ENCODE data around the gene ADCY3. TPM values are rescaled to one million over a fixed set of nuclear protein-coding genes. Genes with fewer than 3 reads are reported as not detected.

The ADCY3 gene
- total RNA-seq, 2 experiments from 2014 or later, result 28.1 to 31.4 TPM

DNA sequence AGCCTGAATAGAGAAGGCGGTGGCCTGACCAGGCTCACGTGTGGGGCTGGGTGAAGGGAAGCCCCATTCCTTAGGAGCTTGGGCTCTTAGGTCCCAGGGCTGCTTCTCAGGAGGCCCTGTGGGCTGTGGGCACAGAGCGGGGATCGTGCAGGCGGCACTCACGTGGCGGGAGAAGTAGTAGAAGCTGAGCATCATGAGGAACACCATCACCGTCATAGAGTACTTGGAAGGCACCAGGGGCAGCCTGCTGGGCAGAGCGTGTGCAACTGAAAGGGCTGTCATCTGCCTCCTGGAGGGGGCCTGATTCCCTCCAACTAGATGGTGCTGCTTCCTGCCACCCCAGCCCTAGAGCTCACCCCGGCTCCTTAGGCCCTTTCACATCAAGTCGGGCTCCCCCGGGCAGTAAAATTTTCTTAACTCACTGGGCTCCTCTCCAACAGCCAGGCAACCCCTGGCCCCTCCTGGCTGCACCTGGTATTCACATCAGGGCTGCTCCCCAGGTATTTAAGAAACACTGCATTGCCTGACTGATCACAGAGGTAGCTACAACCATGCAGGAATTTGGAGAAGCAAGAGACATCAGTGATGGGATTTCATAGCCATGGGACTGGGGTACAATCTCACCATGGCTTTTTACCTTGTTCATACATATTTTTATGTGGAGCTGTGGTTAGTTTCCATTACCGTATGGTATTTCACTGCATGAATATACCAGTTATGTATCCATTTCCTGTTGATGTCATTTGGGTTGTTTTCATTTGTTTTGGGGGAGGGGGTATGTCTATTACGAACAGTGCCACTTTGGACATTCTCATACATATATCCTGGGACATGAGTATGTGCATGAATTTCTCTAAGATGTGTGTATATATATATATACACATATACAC lies 93.9 kb downstream of the ADCY3 start:
- Histone ChIP-seq H3K27ac (ENCODE audit: low read depth in 1 of 2, low read length in 2 of 2) (peak overlapping the region in 1 of 2 donors; percentile 64), H3K4me3 (ENCODE audit: low read length) (no peak overlapping the region), H3K27me3 (ENCODE audit: control insufficient read depth in 1 of 2, insufficient read depth in 2 of 2, low read length in 2 of 2) (no peaks in the 10 kb centered on the region), H3K9me3 (ENCODE audit: control insufficient read depth in 1 of 2, insufficient read depth in 1 of 2, low read length in 2 of 2) (no peaks in the 10 kb centered on the region), H3K36me3 (ENCODE audit: insufficient read depth, low read length) (peaks cover 17% of the 10 kb centered on the region), H3K4me1 (ENCODE audit: insufficient read depth, low read length) (peaks cover 15% of the 10 kb centered on the region)
- ATAC-seq (ENCODE audit: poor library complexity), result peak; percentile 20
- Mint-ChIP-seq H3K27me3 (no peaks in the 10 kb centered on the region), H3K4me1 (ENCODE audit: low read depth) (peaks cover 22% of the 10 kb centered on the region), H3K27ac (peak overlapping the region; percentile 7), H3K9me3 (no peaks in the 10 kb centered on the region), H3K4me3 (no peak overlapping the region), H3K36me3 (ENCODE audit: low read depth) (peaks cover 13% of the 10 kb centered on the region)
- POLR2A ChIA-PET, result interaction anchor here (1.9 to 3.1 kb wide), 2 partner anchors 33 to 404 kb away, joined by 4 to 6 read pairs; partner anchors contain the start of genes CENPO and PTRHD1
- TF ChIP-seq, protein P1, sequence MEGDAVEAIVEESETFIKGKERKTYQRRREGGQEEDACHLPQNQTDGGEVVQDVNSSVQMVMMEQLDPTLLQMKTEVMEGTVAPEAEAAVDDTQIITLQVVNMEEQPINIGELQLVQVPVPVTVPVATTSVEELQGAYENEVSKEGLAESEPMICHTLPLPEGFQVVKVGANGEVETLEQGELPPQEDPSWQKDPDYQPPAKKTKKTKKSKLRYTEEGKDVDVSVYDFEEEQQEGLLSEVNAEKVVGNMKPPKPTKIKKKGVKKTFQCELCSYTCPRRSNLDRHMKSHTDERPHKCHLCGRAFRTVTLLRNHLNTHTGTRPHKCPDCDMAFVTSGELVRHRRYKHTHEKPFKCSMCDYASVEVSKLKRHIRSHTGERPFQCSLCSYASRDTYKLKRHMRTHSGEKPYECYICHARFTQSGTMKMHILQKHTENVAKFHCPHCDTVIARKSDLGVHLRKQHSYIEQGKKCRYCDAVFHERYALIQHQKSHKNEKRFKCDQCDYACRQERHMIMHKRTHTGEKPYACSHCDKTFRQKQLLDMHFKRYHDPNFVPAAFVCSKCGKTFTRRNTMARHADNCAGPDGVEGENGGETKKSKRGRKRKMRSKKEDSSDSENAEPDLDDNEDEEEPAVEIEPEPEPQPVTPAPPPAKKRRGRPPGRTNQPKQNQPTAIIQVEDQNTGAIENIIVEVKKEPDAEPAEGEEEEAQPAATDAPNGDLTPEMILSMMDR (IDR thresholded peaks at IDR 0.05), result no peak
- intact Hi-C loops (cut with DNase I, micrococcal nuclease), result loop anchor here (2.0 to 10.0 kb wide), 3 partner anchors 33 to 303 kb away; partner anchors contain the start of genes CENPO (in 1 of the 2) and PTRHD1 (in 1 of the 2)
- CTCF ChIA-PET, result interaction anchor here (0.6 to 5.3 kb wide), 2 partner anchors 41 to 417 kb away, joined by 4 to 83 read pairs; no protein-coding TSS in a partner anchor
- DNase-seq, result peak in 2 of 14 experiments; percentile 46 to 63

DNA sequence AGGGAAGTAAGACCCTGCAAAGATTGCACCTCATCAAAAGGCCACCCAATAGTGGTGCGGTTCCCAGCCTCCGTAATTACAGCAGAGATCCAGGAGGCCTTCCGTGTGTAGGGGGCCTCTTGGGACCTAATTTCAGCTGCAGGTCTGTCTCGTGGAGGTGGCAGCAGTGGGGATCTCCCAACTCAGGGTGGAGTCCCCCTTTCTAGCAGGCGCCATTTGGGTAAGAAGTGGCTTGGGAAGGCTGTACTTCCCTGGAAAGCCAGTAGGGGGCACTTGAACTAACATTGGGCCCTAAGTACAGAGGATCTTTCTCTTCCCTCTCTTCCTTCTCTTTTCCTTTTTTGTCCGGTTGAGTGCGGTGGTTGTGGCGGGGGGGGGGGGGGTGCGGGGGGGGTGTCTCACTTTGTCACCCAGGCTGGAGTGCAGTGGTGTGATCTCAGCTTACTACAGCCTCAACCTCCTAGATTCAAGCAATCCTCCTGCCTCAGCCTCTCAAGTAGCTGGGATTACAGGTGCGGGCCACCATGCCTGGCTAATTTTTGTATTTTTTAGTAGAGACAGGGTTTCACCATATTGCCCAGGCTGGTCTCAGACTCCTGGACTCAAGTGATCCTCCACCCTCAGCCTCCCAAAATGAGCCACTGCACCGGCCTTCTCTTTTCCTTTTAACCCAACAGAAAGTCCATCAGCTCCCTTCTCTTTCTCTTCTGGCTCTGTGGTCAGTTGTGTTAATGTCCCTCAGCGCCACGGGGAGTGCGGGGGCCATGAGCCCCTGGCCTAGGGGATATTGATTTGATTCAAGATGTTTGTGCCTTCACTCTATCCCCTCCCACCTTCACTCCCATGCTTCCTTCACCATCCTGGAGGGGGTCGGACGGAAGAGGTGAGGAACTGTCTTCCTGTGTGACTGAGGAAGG lies 94.8 kb downstream of the ADCY3 start:
- TF ChIP-seq, protein P1 (IDR thresholded peaks at IDR 0.05), result peak; percentile 42

DNA sequence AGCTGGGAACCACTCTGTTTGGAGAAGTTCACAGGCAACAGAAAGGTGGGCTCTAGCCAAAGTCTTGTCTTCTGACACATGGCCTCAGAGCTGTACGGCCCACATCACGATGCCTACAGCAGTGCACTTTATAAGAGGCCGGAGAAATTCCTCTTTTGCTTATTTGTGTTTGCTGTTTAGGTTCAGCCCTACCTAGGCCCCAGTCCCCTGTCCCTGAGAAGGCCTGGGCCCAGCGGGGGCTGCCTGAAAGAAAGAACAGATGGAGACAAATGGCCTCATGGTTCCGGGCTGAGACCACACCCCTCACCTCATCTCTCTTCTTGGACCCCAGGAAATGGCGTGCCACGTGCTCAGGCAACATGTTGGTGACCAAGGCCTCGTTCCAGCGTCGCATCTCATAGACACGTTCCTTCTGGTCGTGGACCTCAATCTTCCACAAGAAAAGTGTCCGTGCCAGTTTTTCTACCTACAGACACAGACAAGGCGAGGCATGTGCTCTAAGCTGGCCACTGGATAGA lies 95.9 kb downstream of the ADCY3 start:
- H3K4me3 Mint-ChIP-seq, result no peak overlapping the region
- POLR2A ChIA-PET, result no interaction called here
- no peak overlapping the region for H3K27ac Mint-ChIP-seq
- no peak for DNase-seq
- no peaks in the 10 kb centered on the region for H3K9me3 ChIP-seq (ENCODE audit: control insufficient read depth in 1 of 2, insufficient read depth in 1 of 2, low read length in 2 of 2)
- H3K4me1 ChIP-seq (ENCODE audit: insufficient read depth, low read length), result peaks cover 15% of the 10 kb centered on the region
- TF ChIP-seq, protein P1 (IDR thresholded peaks at IDR 0.05), result no peak
- H3K9me3 Mint-ChIP-seq, result no peaks in the 10 kb centered on the region
- no peaks in the 10 kb centered on the region for H3K27me3 Mint-ChIP-seq
- H3K4me3 ChIP-seq (ENCODE audit: low read length), result no peak overlapping the region
- peaks cover 22% of the 10 kb centered on the region for H3K4me1 Mint-ChIP-seq (ENCODE audit: low read depth)
- no peaks in the 10 kb centered on the region for H3K27me3 ChIP-seq (ENCODE audit: control insufficient read depth in 1 of 2, insufficient read depth in 2 of 2, low read length in 2 of 2)
- CTCF ChIA-PET, result no interaction called here
- H3K36me3 ChIP-seq (ENCODE audit: insufficient read depth, low read length), result peaks cover 33% of the 10 kb centered on the region
- peaks cover 21% of the 10 kb centered on the region for H3K36me3 Mint-ChIP-seq (ENCODE audit: low read depth)
- H3K27ac ChIP-seq (ENCODE audit: low read depth in 1 of 2, low read length in 2 of 2), result no peak overlapping the region
- intact Hi-C loops (cut with DNase I, micrococcal nuclease), result loop anchor here in 1 of 2 experiments (10.0 kb wide), 1 partner anchor 229 kb away; no protein-coding TSS in a partner anchor
- ATAC-seq (ENCODE audit: poor library complexity), result no peak

More for the DNA sequence above, 94.8 kb downstream of the ADCY3 start:
- Mint-ChIP-seq H3K27ac (no peak overlapping the region), H3K4me1 (ENCODE audit: low read depth) (peaks cover 22% of the 10 kb centered on the region), H3K4me3 (no peak overlapping the region), H3K27me3 (no peaks in the 10 kb centered on the region), H3K9me3 (no peaks in the 10 kb centered on the region), H3K36me3 (ENCODE audit: low read depth) (peaks cover 21% of the 10 kb centered on the region)
- DNase-seq, result peak in 6 of 14 experiments; percentile 6 to 69 (median 36)
- no peak overlapping the region for H3K4me3 ChIP-seq (ENCODE audit: low read length)
- intact Hi-C loops (cut with DNase I, micrococcal nuclease), result loop anchor here in 1 of 2 experiments (10.0 kb wide), 1 partner anchor 230 kb away; no protein-coding TSS in a partner anchor
- H3K27me3 ChIP-seq (ENCODE audit: control insufficient read depth in 1 of 2, insufficient read depth in 2 of 2, low read length in 2 of 2), result no peaks in the 10 kb centered on the region
- ChIA-PET POLR2A (interaction anchor here (3.1 kb wide), 1 partner anchor 32 kb away, joined by 6 read pairs; the partner anchor contains the start of genes CENPO and PTRHD1), CTCF (interaction anchor here (5.3 kb wide), 1 partner anchor 416 kb away, joined by 83 read pairs; no protein-coding TSS in a partner anchor)
- H3K9me3 ChIP-seq (ENCODE audit: control insufficient read depth in 1 of 2, insufficient read depth in 1 of 2, low read length in 2 of 2), result no peaks in the 10 kb centered on the region
- no peak overlapping the region for H3K27ac ChIP-seq (ENCODE audit: low read depth in 1 of 2, low read length in 2 of 2)
- H3K36me3 ChIP-seq (ENCODE audit: insufficient read depth, low read length), result peaks cover 25% of the 10 kb centered on the region
- ATAC-seq (ENCODE audit: poor library complexity), result no peak
- peaks cover 15% of the 10 kb centered on the region for H3K4me1 ChIP-seq (ENCODE audit: insufficient read depth, low read length)
